B cell (primary cell): ENCODE results near the gene FCER1G. TPM values are rescaled to one million over a fixed set of nuclear protein-coding genes. Genes with fewer than 3 reads are reported as not detected.

Experiments used
- ATAC-seq: fragments of 200-7000 bp; cut with Tn5 transposase; one replicate; pipeline ENCODE4 v1.10.0; 2021; ENCODE audit warnings: low read depth, mild to moderate bottlenecking, moderate number of reproducible peaks, moderate library complexity
- CTCF ChIA-PET: fragments of 350-600 bp; sonication (Branson Sonifier 250); formaldehyde crosslinking; loops from one replicate; lab custom pipeline; 2021; ENCODE audit warnings: antibody characterized with exemption, inconsistent platforms; lab: Charles Lee
- POLR2A ChIA-PET: fragments of 350-600 bp; sonication (Branson Sonifier 250); formaldehyde crosslinking; loops from one replicate; lab custom pipeline; 2021; ENCODE audit warnings: antibody characterized with exemption; lab: Charles Lee
- DNase-seq: peaks from one replicate; pipeline ENCODE4 v3.0.0; 2013
- H2AFZ ChIP-seq: 2 replicates; pipeline ENCODE4 v1.6.1; 2012; ENCODE audit warnings: mild to moderate bottlenecking, low read depth, low read length; ENCODE audit not compliant: insufficient read depth, poor library complexity, severe bottlenecking
- H3K27ac ChIP-seq, 2 donors: 1 replicate in 1 of 2; 2 replicates in 1 of 2; pipeline ENCODE4 v1.5.1; 2012 to 2013; ENCODE audit warnings: low read length in 2 of 2, mild to moderate bottlenecking in 2 of 2, moderate library complexity in 1 of 2
- H3K27me3 ChIP-seq, 4 experiments: fragments of 200-600 bp in 1 of 4; sonication (generic) in 1 of 4; replicated peaks in 1 of 4; 1 replicate in 2 of 4; 2 replicates in 2 of 4; pipeline versions ENCODE4 v1.6.1 to v1.7.0; 2013 to 2016; ENCODE audit warnings: low read length in 3 of 4, mild to moderate bottlenecking in 2 of 4, mixed read lengths in 1 of 4, moderate library complexity in 1 of 4; ENCODE audit not compliant: insufficient read depth in 4 of 4, control insufficient read depth in 3 of 4; ENCODE audit errors: control extremely low read depth in 1 of 4
- H3K36me3 ChIP-seq, 2 experiments: replicated peaks in 1 of 2; 1 replicate in 1 of 2; 2 replicates in 1 of 2; pipeline versions ENCODE4 v1.6.1 to v1.7.1; 2013; ENCODE audit warnings: low read length in 1 of 2; ENCODE audit not compliant: insufficient read depth in 2 of 2, control insufficient read depth in 1 of 2; ENCODE audit errors: control extremely low read depth in 1 of 2, extremely low read depth in 1 of 2
- H3K4me1 ChIP-seq, 2 donors: fragments of 200-600 bp in 1 of 2; sonication (generic) in 1 of 2; 1 replicate in 1 of 2; 2 replicates in 1 of 2; pipeline versions ENCODE4 v1.5.1 to v1.6.1; 2013 to 2017; ENCODE audit warnings: low read length in 2 of 2; ENCODE audit not compliant: control insufficient read depth in 2 of 2, insufficient read depth in 2 of 2
- H3K4me2 ChIP-seq: replicated peaks from 2 replicates; pipeline ENCODE3; 2012; ENCODE audit warnings: mild to moderate bottlenecking, low read depth, low read length; ENCODE audit not compliant: poor library complexity, severe bottlenecking
- H3K4me3 ChIP-seq, 5 experiments: fragments of 200-600 bp in 1 of 5; sonication (generic) in 1 of 5; 1 replicate in 3 of 5; 2 replicates in 2 of 5; pipeline versions ENCODE4 v1.5.1 to v1.7.0; 2011 to 2016; ENCODE audit warnings: low read length in 4 of 5, mild to moderate bottlenecking in 4 of 5, low read depth in 2 of 5, control low read depth in 1 of 5, moderate library complexity in 1 of 5; ENCODE audit not compliant: insufficient read depth in 1 of 5; ENCODE audit errors: control extremely low read depth in 1 of 5, extremely low read depth in 1 of 5
- H3K79me2 ChIP-seq: fragments of 200-600 bp; sonication (generic); one replicate; pipeline ENCODE4 v1.6.0; 2016; ENCODE audit warnings: low read length; ENCODE audit not compliant: control insufficient read depth, insufficient read depth
- H3K9ac ChIP-seq: fragments of 200-600 bp; sonication (generic); 2 replicates; pipeline ENCODE4 v1.6.1; 2017; ENCODE audit warnings: mild to moderate bottlenecking, low read length, moderate library complexity
- H3K9me3 ChIP-seq, 3 donors: one replicate each; pipeline versions ENCODE4 v1.6.1 to v1.7.1; 2013; ENCODE audit warnings: low read length in 2 of 3; ENCODE audit not compliant: control insufficient read depth in 2 of 3, insufficient read depth in 1 of 3; ENCODE audit errors: control extremely low read depth in 1 of 3
- H4K20me1 ChIP-seq: 2 replicates; pipeline ENCODE4 v1.6.0; 2012; ENCODE audit warnings: mild to moderate bottlenecking, low read length; ENCODE audit not compliant: insufficient read depth, control insufficient read depth, poor library complexity, severe bottlenecking
- H3K27ac Mint-ChIP-seq: one replicate; pipeline ENCODE4 v1.8.0; 2021; ENCODE audit warnings: mixed read lengths
- H3K27me3 Mint-ChIP-seq: one replicate; pipeline ENCODE4 v1.8.0; 2021; ENCODE audit warnings: mixed read lengths
- H3K4me1 Mint-ChIP-seq: one replicate; pipeline ENCODE4 v1.8.0; 2021; ENCODE audit warnings: mixed read lengths
- H3K4me3 Mint-ChIP-seq: one replicate; pipeline ENCODE4 v1.8.0; 2021; ENCODE audit warnings: mixed read lengths
- H3K9me3 Mint-ChIP-seq: one replicate; pipeline ENCODE4 v1.8.0; 2022; ENCODE audit warnings: mixed read lengths; ENCODE audit not compliant: insufficient read depth
- EZH2 ChIP-seq: IDR thresholded peaks from 2 replicates; pipeline ENCODE4 v1.6.1; 2012; ENCODE audit warnings: borderline replicate concordance, low read depth, mild to moderate bottlenecking, moderate library complexity, low read length; ENCODE audit not compliant: insufficient read depth, poor library complexity, severe bottlenecking
- WGBS: methylation state at CpG from one replicate; pipeline ENCODE4 v1.1.5; 2013; ENCODE audit warnings: missing lambda C conversion rate; ENCODE audit not compliant: insufficient coverage; 5-methylcytosine and 5-hydroxymethylcytosine counted together
- intact Hi-C: fragments of 100-400 bp; cut with micrococcal nuclease; formaldehyde crosslinking; loops from one replicate; pipeline ENCODE4 v1.10.0; 2022
- polyA plus RNA-seq: library from polyadenylated mRNA; depleted of rRNA; stranded (reverse); fragments of >200 nt; gene quantifications from 2 replicates; pipeline ENCODE4 v1.2.3, GENCODE V29; 2012
- total RNA-seq, 2 donors: library from RNA; stranded (reverse); fragments of 120-200 nt in 1 of 2; gene quantifications; 1 replicate in 1 of 2; 2 replicates in 1 of 2; pipeline versions ENCODE4 v1.2.3 to v1.2.4, GENCODE V29; 2013 to 2022
- TF ChIP-seq, protein P1 (sequence below): fragments of 200-600 bp; IDR thresholded peaks from one replicate; pipeline ENCODE4 v1.8.0; 2022; ENCODE audit warnings: antibody characterized with exemption, mild to moderate bottlenecking

FCER1G gene
- total and polyA plus RNA-seq, 2 donors (not counting 1 experiment from before 2014, with no cell fraction given) = 0.76 to 13.6 TPM

DNA sequence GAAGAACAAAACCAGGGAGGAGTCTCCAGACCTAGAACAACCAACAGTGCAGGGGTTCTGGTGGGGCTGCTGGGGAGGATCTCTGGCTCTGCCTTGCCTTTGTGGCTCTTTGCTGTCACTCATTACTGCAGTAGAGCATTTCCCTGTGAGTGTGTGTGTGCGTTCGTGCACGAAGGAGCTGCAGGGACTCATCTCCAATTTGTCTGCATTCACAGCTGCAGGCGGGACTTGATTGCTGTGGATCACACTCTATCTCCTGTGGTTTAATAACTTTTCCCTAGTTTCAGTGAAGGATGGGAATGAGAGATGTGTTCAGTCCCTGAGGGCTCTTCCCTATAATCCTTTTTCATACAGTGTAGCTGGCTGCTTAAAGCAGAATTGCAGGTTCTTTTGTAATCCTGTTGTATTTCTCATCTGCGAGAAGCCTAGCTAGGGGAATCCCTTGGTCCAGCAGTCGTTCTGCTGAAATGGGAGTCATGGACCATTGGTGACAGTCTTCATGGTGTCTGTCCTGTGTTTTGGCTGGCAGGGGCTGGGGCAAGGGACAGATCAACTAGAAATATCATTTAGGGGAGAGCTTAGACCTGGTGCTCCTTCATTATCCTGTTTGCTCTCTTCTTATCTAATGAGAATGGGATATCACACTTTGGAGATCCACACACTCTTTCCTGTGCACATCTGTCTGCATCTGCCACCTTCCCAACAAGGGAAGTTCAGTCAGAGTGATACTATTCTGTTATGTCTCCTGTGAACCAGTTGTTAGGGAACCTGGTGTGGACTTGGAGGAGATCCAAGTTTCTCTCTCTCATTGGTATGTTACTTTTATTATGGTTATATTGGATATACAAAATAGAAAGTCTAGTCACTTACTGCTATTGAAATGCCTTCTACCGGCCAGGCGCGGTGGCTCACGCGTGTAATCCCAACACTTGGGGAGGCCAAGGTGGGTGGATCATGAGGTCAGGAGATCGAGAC, 46.5 kb downstream of the FCER1G start:
- Histone ChIP-seq H3K27me3 (peaks cover 0 to 54% (median 34%) of the 10 kb centered on the region in 4 experiments), H3K9ac (no peak overlapping the region), H3K9me3 (peaks cover 0 to 26% (median 15%) of the 10 kb centered on the region in 3 donors), H4K20me1 (no peaks in the 10 kb centered on the region), H3K4me3 (no peak overlapping the region), H3K27ac (no peak overlapping the region), H3K36me3 (no peaks in the 10 kb centered on the region), H3K79me2 (no peaks in the 10 kb centered on the region), H3K4me2 (no peak overlapping the region), H3K4me1 (peaks cover 18 to 22% of the 10 kb centered on the region in 2 donors), H2AFZ (no peak overlapping the region)
- DNase-seq (peak; percentile 20), ATAC-seq (peak; percentile 48)
- H3K27ac Mint-ChIP-seq = no peak overlapping the region
- H3K4me3 Mint-ChIP-seq = peak overlapping the region; percentile 21
- intact Hi-C loops = no loop called here
- H3K9me3 Mint-ChIP-seq = peaks cover 9% of the 10 kb centered on the region
- peaks cover 57% of the 10 kb centered on the region for H3K27me3 Mint-ChIP-seq
- peaks cover 35% of the 10 kb centered on the region for H3K4me1 Mint-ChIP-seq
- ChIA-PET CTCF (interaction anchor here (0.9 kb wide), 1 partner anchor 69 kb away, joined by 3 read pairs; no protein-coding TSS in a partner anchor), POLR2A (no interaction called here)
- WGBS = no CpG with 5 or more reads among the region's 12 CpGs
- TF ChIP-seq EZH2 = no peak
- TF ChIP-seq, protein P1, sequence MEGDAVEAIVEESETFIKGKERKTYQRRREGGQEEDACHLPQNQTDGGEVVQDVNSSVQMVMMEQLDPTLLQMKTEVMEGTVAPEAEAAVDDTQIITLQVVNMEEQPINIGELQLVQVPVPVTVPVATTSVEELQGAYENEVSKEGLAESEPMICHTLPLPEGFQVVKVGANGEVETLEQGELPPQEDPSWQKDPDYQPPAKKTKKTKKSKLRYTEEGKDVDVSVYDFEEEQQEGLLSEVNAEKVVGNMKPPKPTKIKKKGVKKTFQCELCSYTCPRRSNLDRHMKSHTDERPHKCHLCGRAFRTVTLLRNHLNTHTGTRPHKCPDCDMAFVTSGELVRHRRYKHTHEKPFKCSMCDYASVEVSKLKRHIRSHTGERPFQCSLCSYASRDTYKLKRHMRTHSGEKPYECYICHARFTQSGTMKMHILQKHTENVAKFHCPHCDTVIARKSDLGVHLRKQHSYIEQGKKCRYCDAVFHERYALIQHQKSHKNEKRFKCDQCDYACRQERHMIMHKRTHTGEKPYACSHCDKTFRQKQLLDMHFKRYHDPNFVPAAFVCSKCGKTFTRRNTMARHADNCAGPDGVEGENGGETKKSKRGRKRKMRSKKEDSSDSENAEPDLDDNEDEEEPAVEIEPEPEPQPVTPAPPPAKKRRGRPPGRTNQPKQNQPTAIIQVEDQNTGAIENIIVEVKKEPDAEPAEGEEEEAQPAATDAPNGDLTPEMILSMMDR = no peak

DNA sequence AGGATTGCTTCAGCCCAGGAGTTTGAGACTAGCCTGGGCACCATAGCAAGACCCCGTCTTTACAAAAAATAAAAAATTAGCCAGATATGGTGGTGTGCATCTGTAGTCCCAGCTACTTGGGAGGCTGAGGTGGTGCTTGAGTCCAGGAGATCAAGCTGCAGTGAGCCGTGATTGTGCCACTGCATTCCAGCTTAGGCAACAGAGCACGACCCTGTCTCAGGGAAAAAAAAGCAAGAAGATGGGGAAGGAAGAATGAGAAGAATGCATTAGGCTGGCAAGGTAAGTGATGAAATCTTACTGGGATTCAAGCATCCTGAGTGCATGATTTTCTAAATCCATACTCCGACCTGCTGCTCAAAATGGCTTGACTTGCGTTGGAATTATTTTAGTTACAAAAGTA, 50.2 kb downstream of the FCER1G start:
- CTCF ChIA-PET = no interaction called here
- DNase-seq (no peak), ATAC-seq (no peak)
- H3K27ac Mint-ChIP-seq = no peak overlapping the region
- H3K9ac ChIP-seq = no peak overlapping the region
- no peak overlapping the region for H3K4me3 Mint-ChIP-seq
- H2AFZ ChIP-seq = no peak overlapping the region
- no peaks in the 10 kb centered on the region for H3K79me2 ChIP-seq
- peaks cover 26% of the 10 kb centered on the region for H3K4me1 Mint-ChIP-seq
- H3K9me3 ChIP-seq = no peaks in the 10 kb centered on the region
- no peak overlapping the region for H3K4me2 ChIP-seq
- H3K27me3 ChIP-seq = peaks cover 0 to 24% (median 11%) of the 10 kb centered on the region in 4 experiments
- H3K36me3 ChIP-seq = no peaks in the 10 kb centered on the region
- H3K9me3 Mint-ChIP-seq = no peaks in the 10 kb centered on the region
- POLR2A ChIA-PET = interaction anchor here (0.6 kb wide), 1 partner anchor 156 kb away, joined by 4 read pairs; no protein-coding TSS in a partner anchor
- TF ChIP-seq, protein P1 = no peak
- TF ChIP-seq EZH2 = no peak
- peaks cover 23% of the 10 kb centered on the region for H3K27me3 Mint-ChIP-seq
- peaks cover 8 to 15% of the 10 kb centered on the region in 2 donors for H3K4me1 ChIP-seq
- no peaks in the 10 kb centered on the region for H4K20me1 ChIP-seq
- intact Hi-C loops = no loop called here
- WGBS = 97% methylated on average over 3 of the region's 5 CpGs
- no peak overlapping the region for H3K4me3 ChIP-seq
- no peak overlapping the region for H3K27ac ChIP-seq
